Measurements from ENCODE around the gene LMO1. TPM values are rescaled to one million over a fixed set of nuclear protein-coding genes. Genes with fewer than 3 reads are reported as not detected.

Gene LMO1
- total RNA-seq, 4 donors from 2014 or later: not detected

DNA sequence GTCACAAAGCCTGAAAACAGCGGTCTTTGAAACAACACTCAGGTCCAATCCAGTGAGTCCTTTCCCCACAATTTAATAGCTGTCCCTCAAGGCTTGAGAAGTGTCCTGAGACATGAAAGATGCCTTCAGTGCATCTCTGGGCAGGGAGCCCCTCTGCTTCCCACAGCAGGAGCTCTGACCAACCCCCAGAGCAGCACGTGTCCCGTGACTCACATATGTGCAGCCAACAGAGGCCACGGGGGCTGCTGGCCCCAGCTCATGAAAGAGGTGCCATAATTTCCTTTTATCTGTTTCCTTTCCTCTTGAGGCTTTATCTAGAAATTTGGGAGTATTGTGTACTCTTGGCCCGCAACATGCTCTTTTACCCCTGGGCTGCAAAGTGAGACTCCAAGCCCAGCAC is 33.2 kb upstream of the LMO1 start:
- Histone ChIP-seq H3K9me3 (no peaks in the 10 kb centered on the region), H3K27me3 (no peaks in the 10 kb centered on the region), H3K4me3 (no peak overlapping the region), H3K27ac (no peak overlapping the region), H3K36me3 (no peaks in the 10 kb centered on the region), H3K4me1 (no peaks in the 10 kb centered on the region)
- TF ChIP-seq, protein P1, sequence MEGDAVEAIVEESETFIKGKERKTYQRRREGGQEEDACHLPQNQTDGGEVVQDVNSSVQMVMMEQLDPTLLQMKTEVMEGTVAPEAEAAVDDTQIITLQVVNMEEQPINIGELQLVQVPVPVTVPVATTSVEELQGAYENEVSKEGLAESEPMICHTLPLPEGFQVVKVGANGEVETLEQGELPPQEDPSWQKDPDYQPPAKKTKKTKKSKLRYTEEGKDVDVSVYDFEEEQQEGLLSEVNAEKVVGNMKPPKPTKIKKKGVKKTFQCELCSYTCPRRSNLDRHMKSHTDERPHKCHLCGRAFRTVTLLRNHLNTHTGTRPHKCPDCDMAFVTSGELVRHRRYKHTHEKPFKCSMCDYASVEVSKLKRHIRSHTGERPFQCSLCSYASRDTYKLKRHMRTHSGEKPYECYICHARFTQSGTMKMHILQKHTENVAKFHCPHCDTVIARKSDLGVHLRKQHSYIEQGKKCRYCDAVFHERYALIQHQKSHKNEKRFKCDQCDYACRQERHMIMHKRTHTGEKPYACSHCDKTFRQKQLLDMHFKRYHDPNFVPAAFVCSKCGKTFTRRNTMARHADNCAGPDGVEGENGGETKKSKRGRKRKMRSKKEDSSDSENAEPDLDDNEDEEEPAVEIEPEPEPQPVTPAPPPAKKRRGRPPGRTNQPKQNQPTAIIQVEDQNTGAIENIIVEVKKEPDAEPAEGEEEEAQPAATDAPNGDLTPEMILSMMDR (IDR thresholded peaks at IDR 0.05): no peak
- no peak for TF ChIP-seq POLR2A (IDR thresholded peaks at IDR 0.05)
- intact Hi-C loops (cut with DNase I; ENCODE audit: low total_unique reads): no loop called here
- no peak for DNase-seq

DNA sequence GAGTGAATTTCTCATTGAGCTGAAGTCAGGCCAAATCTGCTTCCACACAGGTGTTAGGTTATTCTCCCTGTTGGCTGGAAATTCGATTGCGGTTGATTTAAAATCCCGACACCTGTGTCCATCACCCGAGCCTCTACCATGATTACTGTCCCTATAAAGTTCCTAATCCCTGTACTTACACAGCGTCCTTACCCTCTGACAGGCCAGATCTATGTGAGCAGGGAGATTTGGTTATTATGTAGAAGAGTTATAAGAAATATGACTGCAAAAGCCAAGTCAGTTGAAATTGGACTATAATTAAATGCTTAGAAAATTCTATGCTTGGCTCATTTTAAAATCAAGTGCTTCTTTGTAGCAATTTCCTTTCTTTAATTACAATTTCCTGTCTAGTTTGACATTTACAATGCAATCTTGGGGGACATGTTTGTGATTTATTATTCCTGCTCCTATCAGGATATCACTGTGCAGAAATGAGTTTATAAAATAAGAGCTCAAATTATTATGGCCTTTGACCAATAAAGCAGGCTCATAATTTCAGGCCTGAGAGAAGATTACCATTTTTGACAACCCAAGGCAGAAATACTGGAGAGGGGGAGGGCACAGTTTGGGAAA is 32.5 kb upstream of the LMO1 start:
- intact Hi-C loops (cut with DNase I; ENCODE audit: low total_unique reads): no loop called here
- H3K36me3 ChIP-seq: no peaks in the 10 kb centered on the region
- no peak overlapping the region for H3K27ac ChIP-seq
- no peak for DNase-seq
- no peaks in the 10 kb centered on the region for H3K9me3 ChIP-seq
- no peak overlapping the region for H3K4me3 ChIP-seq
- TF ChIP-seq POLR2A (IDR thresholded peaks at IDR 0.05): no peak
- TF ChIP-seq, protein P1 (IDR thresholded peaks at IDR 0.05): no peak
- no peaks in the 10 kb centered on the region for H3K4me1 ChIP-seq
- no peaks in the 10 kb centered on the region for H3K27me3 ChIP-seq

DNA sequence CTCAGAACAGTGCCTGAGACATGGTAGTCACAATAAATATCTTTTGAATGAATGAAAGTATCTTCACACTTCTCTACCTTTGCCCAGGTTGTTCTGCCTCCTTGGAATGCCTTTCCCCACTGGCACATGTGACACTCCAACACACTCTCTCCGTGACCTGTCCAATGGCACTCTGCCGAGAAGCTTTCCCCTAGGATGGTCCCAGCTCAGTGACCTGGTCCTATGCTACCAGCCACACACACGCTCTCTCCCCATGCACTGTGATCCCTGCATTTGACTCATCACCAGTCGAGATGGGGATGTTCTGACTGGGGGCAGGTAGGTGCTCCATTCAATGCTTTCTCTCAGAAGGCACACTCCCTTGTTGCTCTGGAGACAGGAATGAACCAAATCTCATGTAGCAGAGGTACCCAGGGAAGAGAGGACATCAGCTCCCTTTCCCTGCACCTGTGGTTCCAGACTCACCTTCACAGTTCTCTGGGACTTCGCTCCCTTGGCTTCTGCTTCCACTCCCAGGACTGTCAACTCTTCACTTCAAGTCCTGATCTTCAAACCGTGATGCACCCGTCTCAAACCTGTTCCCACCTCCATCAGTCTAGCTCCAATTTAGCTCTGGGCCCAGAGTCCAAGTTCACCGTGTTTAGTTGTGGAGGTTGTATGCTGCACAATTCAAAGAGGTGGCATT is 30.7 kb upstream of the LMO1 start:
- H3K27me3 ChIP-seq: no peaks in the 10 kb centered on the region
- no peaks in the 10 kb centered on the region for H3K36me3 ChIP-seq
- no peak overlapping the region for H3K4me3 ChIP-seq
- no peak overlapping the region for H3K27ac ChIP-seq
- H3K9me3 ChIP-seq: no peaks in the 10 kb centered on the region
- TF ChIP-seq, protein P1 (IDR thresholded peaks at IDR 0.05): no peak
- no peak for TF ChIP-seq POLR2A (IDR thresholded peaks at IDR 0.05)
- no peaks in the 10 kb centered on the region for H3K4me1 ChIP-seq
- intact Hi-C loops (cut with DNase I; ENCODE audit: low total_unique reads): no loop called here
- DNase-seq: no peak

DNA sequence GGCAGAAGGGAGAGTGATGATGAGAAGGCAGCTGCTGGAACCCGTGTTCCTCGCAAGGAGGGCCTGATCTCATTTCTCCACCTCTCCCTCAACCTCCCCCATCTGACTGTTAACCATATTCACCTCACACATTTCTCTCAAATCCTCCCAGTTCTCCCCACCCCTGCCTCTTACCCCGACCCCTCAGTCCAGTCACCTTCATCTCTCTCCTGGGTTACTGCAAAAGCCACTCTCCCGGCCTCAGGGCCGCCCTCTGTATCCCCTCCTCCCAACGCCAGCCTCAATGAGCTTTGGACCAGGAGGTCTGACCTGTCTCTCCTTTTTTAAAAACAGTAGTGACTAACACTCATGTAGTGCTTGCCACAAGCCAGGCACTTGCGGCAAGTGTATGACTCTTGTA is 29.5 kb upstream of the LMO1 start:
- no peaks in the 10 kb centered on the region for H3K36me3 ChIP-seq
- no peaks in the 10 kb centered on the region for H3K4me1 ChIP-seq
- H3K27ac ChIP-seq: no peak overlapping the region
- no peaks in the 10 kb centered on the region for H3K9me3 ChIP-seq
- no peaks in the 10 kb centered on the region for H3K27me3 ChIP-seq
- no peak for TF ChIP-seq POLR2A (IDR thresholded peaks at IDR 0.05)
- TF ChIP-seq, protein P1 (IDR thresholded peaks at IDR 0.05): no peak
- no peak for DNase-seq
- H3K4me3 ChIP-seq: no peak overlapping the region
- intact Hi-C loops (cut with DNase I; ENCODE audit: low total_unique reads): no loop called here

DNA sequence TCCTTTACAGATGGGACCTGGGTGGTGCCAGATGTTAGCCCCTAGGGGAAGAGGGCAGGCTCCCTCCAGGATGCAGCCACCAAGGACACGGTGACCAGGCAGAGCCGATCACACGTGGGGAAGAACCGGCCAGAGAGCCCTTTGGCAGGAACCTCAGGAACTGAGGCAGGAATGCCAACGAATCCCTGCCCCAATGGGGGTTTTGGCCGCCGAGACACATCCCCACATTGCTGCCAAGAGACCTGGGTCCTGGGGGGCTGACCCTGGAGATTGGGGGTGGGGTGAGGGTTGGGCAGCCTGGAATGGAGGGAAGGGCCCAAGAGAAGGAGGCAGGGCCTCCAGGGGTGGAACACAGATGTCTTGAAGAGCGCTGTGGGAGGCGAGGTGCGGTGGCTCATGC is 28.7 kb upstream of the LMO1 start:
- H3K36me3 ChIP-seq: no peaks in the 10 kb centered on the region
- TF ChIP-seq, protein P1 (IDR thresholded peaks at IDR 0.05): no peak
- H3K9me3 ChIP-seq: no peaks in the 10 kb centered on the region
- H3K4me3 ChIP-seq: no peak overlapping the region
- H3K4me1 ChIP-seq: no peaks in the 10 kb centered on the region
- intact Hi-C loops (cut with DNase I; ENCODE audit: low total_unique reads): no loop called here
- H3K27me3 ChIP-seq: no peaks in the 10 kb centered on the region
- no peak overlapping the region for H3K27ac ChIP-seq
- DNase-seq: no peak
